H1 (cell line): ENCODE results near the gene GPR17. TPM values are rescaled to one million over a fixed set of nuclear protein-coding genes. Genes with fewer than 3 reads are reported as not detected.

Experiments
- CTCF ChIA-PET: fragments of 300-600 bp; sonication (Branson Sonifier 250); formaldehyde crosslinking; loops from one replicate; lab custom pipeline; 2021; ENCODE audit not compliant: partially characterized antibody; lab: Charles Lee
- POLR2A ChIA-PET: fragments of 300-600 bp; sonication (Branson Sonifier 250); formaldehyde crosslinking; loops from one replicate; lab custom pipeline; 2021; ENCODE audit warnings: inconsistent platforms; ENCODE audit not compliant: partially characterized antibody; lab: Charles Lee
- DNase-seq, 2 experiments: peaks; one replicate each; pipeline versions ENCODE4 v3.0.0 to v3.0.0-alpha.2; 2010 to 2022; ENCODE audit warnings: low spot score in 2 of 2, low read depth in 1 of 2, mixed read lengths in 1 of 2
- FAIRE-seq: peaks from 2 replicates; lab custom pipeline; 2011; peaks lifted over from hg19 to GRCh38; lab: Jason Lieb, UNC
- H2AFZ ChIP-seq: 2 replicates; pipeline ENCODE4 v1.8.1; 2012; ENCODE audit warnings: low read length, inconsistent platforms
- H2AK5ac ChIP-seq: 2 replicates; pipeline ENCODE4 v1.6.1; 2013; ENCODE audit warnings: low read depth, low read length
- H2BK120ac ChIP-seq: replicated peaks from 2 replicates; pipeline ENCODE3; 2013; ENCODE audit warnings: low read depth, low read length, inconsistent platforms
- H2BK12ac ChIP-seq: 2 replicates; pipeline ENCODE4 v1.6.1; 2013; ENCODE audit warnings: low read depth, low read length
- H2BK15ac ChIP-seq: 2 replicates; pipeline ENCODE4 v1.6.1; 2013; ENCODE audit warnings: low read length
- H2BK20ac ChIP-seq: 2 replicates; pipeline ENCODE4 v1.6.1; 2013; ENCODE audit warnings: low read length
- H2BK5ac ChIP-seq: 2 replicates; pipeline ENCODE4 v1.6.1; 2013; ENCODE audit warnings: low read depth, low read length
- H3K14ac ChIP-seq: 2 replicates; pipeline ENCODE4 v1.6.1; 2013; ENCODE audit warnings: inconsistent platforms; ENCODE audit not compliant: insufficient read length
- H3K18ac ChIP-seq: 2 replicates; pipeline ENCODE4 v1.6.1; 2013; ENCODE audit warnings: low read length; ENCODE audit errors: extremely low read depth
- H3K23ac ChIP-seq: 2 replicates; pipeline ENCODE4 v1.6.1; 2013; ENCODE audit warnings: inconsistent platforms; ENCODE audit not compliant: insufficient read length
- H3K23me2 ChIP-seq: 2 replicates; pipeline ENCODE4 v1.6.1; 2013; ENCODE audit warnings: low read depth, low read length
- H3K27ac ChIP-seq: 2 replicates; pipeline ENCODE4 v1.6.1; 2011; ENCODE audit warnings: low read depth, low read length, inconsistent platforms
- H3K27me3 ChIP-seq, 4 experiments: replicated peaks in 1 of 4; 1 replicate in 1 of 4; 2 replicates in 3 of 4; pipeline versions ENCODE4 v1.6.1 to v1.8.1; 2011 to 2013; ENCODE audit warnings: low read length in 3 of 4, mild to moderate bottlenecking in 3 of 4, inconsistent platforms in 2 of 4, mixed read lengths in 2 of 4, moderate library complexity in 1 of 4; ENCODE audit not compliant: control insufficient read depth in 3 of 4, insufficient read depth in 3 of 4; ENCODE audit errors: extremely low read depth in 1 of 4
- H3K36me3 ChIP-seq, 4 experiments: 2 replicates each; pipeline versions ENCODE4 v1.6.1 to v1.8.1; 2011 to 2013; ENCODE audit warnings: mild to moderate bottlenecking in 4 of 4, low read length in 3 of 4, moderate library complexity in 2 of 4, control low read depth in 1 of 4, inconsistent platforms in 1 of 4; ENCODE audit not compliant: insufficient read depth in 4 of 4, control insufficient read depth in 2 of 4
- H3K4ac ChIP-seq: replicated peaks from 2 replicates; pipeline ENCODE3; 2013; ENCODE audit warnings: low read length, low read depth, mixed read lengths, inconsistent platforms; ENCODE audit not compliant: insufficient read length
- H3K4me1 ChIP-seq, 4 experiments: replicated peaks in 1 of 4; 1 replicate in 1 of 4; 2 replicates in 3 of 4; pipeline versions ENCODE4 v1.6.1 to v1.8.1; 2011 to 2013; ENCODE audit warnings: low read length in 3 of 4, inconsistent platforms in 2 of 4, mixed read lengths in 1 of 4; ENCODE audit not compliant: insufficient read depth in 4 of 4, control insufficient read depth in 3 of 4
- H3K4me2 ChIP-seq, 2 experiments: 2 replicates each; pipeline versions ENCODE4 v1.6.1 to v1.8.1; 2011 to 2013; ENCODE audit warnings: low read depth in 2 of 2, low read length in 2 of 2, control low read depth in 1 of 2, inconsistent platforms in 1 of 2, mild to moderate bottlenecking in 1 of 2; ENCODE audit not compliant: insufficient read depth in 1 of 2
- H3K4me3 ChIP-seq, 4 experiments: fragments of 200-600, 300-600 bp in 1 of 4; sonication (generic), shearing (Covaris generic), sonication (Bioruptor Twin) in 1 of 4; 2 replicates each; pipeline versions ENCODE4 v1.5.1 to v1.8.1; 2011 to 2016; ENCODE audit warnings: low read length in 4 of 4, low read depth in 3 of 4, control low read depth in 2 of 4, inconsistent platforms in 2 of 4, mild to moderate bottlenecking in 2 of 4, mixed read lengths in 1 of 4, moderate library complexity in 1 of 4; ENCODE audit not compliant: insufficient read depth in 2 of 4; ENCODE audit errors: extremely low read depth in 1 of 4
- H3K56ac ChIP-seq: replicated peaks from 2 replicates; pipeline ENCODE3; 2013; ENCODE audit warnings: low read depth, mild to moderate bottlenecking, mixed read lengths, low read length, inconsistent platforms; ENCODE audit not compliant: insufficient read length
- H3K79me1 ChIP-seq: 2 replicates; pipeline ENCODE4 v1.6.1; 2013; ENCODE audit warnings: low read depth, low read length, control low read depth
- H3K79me2 ChIP-seq, 2 experiments: 2 replicates each; pipeline versions ENCODE4 v1.6.1 to v1.8.1; 2012 to 2013; ENCODE audit warnings: low read length in 2 of 2, mild to moderate bottlenecking in 2 of 2, inconsistent platforms in 1 of 2; ENCODE audit not compliant: insufficient read depth in 2 of 2, control insufficient read depth in 1 of 2
- H3K9ac ChIP-seq, 4 experiments: replicated peaks in 1 of 4; 1 replicate in 1 of 4; 2 replicates in 3 of 4; pipeline versions ENCODE4 v1.6.1 to v1.8.1; 2011 to 2013; ENCODE audit warnings: low read depth in 3 of 4, low read length in 3 of 4, control low read depth in 2 of 4, mild to moderate bottlenecking in 2 of 4, moderate library complexity in 2 of 4, inconsistent platforms in 1 of 4; ENCODE audit errors: extremely low read depth in 1 of 4
- H3K9me3 ChIP-seq, 2 experiments: 2 replicates each; pipeline versions ENCODE4 v1.6.1 to v1.8.1; 2012 to 2013; ENCODE audit warnings: mild to moderate bottlenecking in 2 of 2, moderate library complexity in 2 of 2, control low read depth in 1 of 2, inconsistent platforms in 1 of 2, low read depth in 1 of 2, low read length in 1 of 2, mixed read lengths in 1 of 2; ENCODE audit not compliant: insufficient read depth in 2 of 2
- H4K20me1 ChIP-seq, 2 experiments: replicated peaks in 1 of 2; 2 replicates each; pipeline versions ENCODE3 to v1.8.1; 2011 to 2013; ENCODE audit warnings: inconsistent platforms in 2 of 2, low read length in 2 of 2, mild to moderate bottlenecking in 1 of 2; ENCODE audit not compliant: insufficient read depth in 2 of 2, control insufficient read depth in 1 of 2
- H4K5ac ChIP-seq: 2 replicates; pipeline ENCODE4 v1.6.1; 2013; ENCODE audit warnings: low read length, low read depth, mixed read lengths, inconsistent platforms; ENCODE audit not compliant: insufficient read length
- H4K8ac ChIP-seq: 2 replicates; pipeline ENCODE4 v1.8.0; 2013; ENCODE audit warnings: mild to moderate bottlenecking, moderate library complexity, low read length, inconsistent platforms; ENCODE audit not compliant: insufficient read depth; ENCODE audit errors: extremely low read depth
- H4K91ac ChIP-seq: replicated peaks from 2 replicates; pipeline ENCODE3; 2013; ENCODE audit warnings: low read length, mixed read lengths, inconsistent platforms; ENCODE audit not compliant: insufficient read length
- ASH2L ChIP-seq: fragments of 200-600, 300-600 bp; sonication (generic); IDR thresholded peaks from one replicate; pipeline ENCODE4 v1.7.1; 2017; ENCODE audit warnings: low read length
- CHD1 ChIP-seq: IDR thresholded peaks from 2 replicates; pipeline ENCODE4 v1.6.1; 2012; ENCODE audit warnings: low read depth, low read length, improper control_type of control experiment
- CHD2 ChIP-seq: IDR thresholded peaks from 2 replicates; pipeline ENCODE4 v1.6.1; 2012; ENCODE audit warnings: low read length, improper control_type of control experiment
- FOSL1 ChIP-seq: IDR thresholded peaks from 2 replicates; pipeline ENCODE4 v1.6.1; 2011; ENCODE audit warnings: mild to moderate bottlenecking, low read depth, low read length, moderate library complexity; ENCODE audit not compliant: insufficient read depth
- HDAC2 ChIP-seq, 2 experiments: fragments of 300-600 bp in 1 of 2; sonication (generic) in 1 of 2; IDR thresholded peaks; 2 replicates each; pipeline ENCODE4 v1.6.1; 2011 to 2012; ENCODE audit warnings: low read depth in 2 of 2, low read length in 2 of 2, mild to moderate bottlenecking in 2 of 2, moderate library complexity in 2 of 2, borderline replicate concordance in 1 of 2, inconsistent platforms in 1 of 2
- KDM4A ChIP-seq: IDR thresholded peaks from one replicate; pipeline ENCODE4 v1.7.1; 2012; ENCODE audit warnings: low read depth, mild to moderate bottlenecking, moderate library complexity, low read length, inconsistent platforms; ENCODE audit not compliant: severe bottlenecking
- MAFK ChIP-seq: IDR thresholded peaks from 2 replicates; pipeline ENCODE4 v1.6.1; 2012; ENCODE audit warnings: low read depth, mild to moderate bottlenecking, improper control_type of control experiment, low read length
- NRF1 ChIP-seq: IDR thresholded peaks from 2 replicates; pipeline ENCODE4 v1.6.1; 2011; ENCODE audit warnings: mild to moderate bottlenecking, low read depth, low read length, improper control_type of control experiment
- POU5F1 ChIP-seq: IDR thresholded peaks from 2 replicates; pipeline ENCODE4 v1.6.1; 2011; ENCODE audit warnings: low read depth, mild to moderate bottlenecking, low read length, moderate library complexity
- RXRA ChIP-seq: IDR thresholded peaks from 2 replicates; pipeline ENCODE4 v1.6.1; 2011; ENCODE audit warnings: low read depth, mild to moderate bottlenecking, low read length, moderate library complexity; ENCODE audit not compliant: insufficient read depth
- SAP30 ChIP-seq: fragments of 300-600 bp; sonication (generic); IDR thresholded peaks from 2 replicates; pipeline ENCODE4 v1.7.1; 2012; ENCODE audit warnings: low read length, moderate library complexity, mild to moderate bottlenecking, inconsistent platforms; ENCODE audit not compliant: insufficient read depth, insufficient replicate concordance
- SP4 ChIP-seq: IDR thresholded peaks from 2 replicates; pipeline ENCODE4 v1.6.1; 2012; ENCODE audit warnings: low read length, inconsistent platforms
- WGBS, 2 experiments: shearing (Covaris generic) in 1 of 2; methylation state at CpG; one replicate each; pipeline versions ENCODE4 v1.1.6 to v1.1.7; 2013 to 2015; ENCODE audit warnings: low lambda C conversion rate in 2 of 2, mixed read lengths in 2 of 2, inconsistent platforms in 1 of 2, low coverage in 1 of 2, missing lambda C conversion rate in 1 of 2; ENCODE audit not compliant: insufficient replicate concordance in 2 of 2, insufficient coverage in 1 of 2, insufficient read length in 1 of 2; ENCODE audit errors: extremely low coverage in 1 of 2, missing lambda C conversion rate in 1 of 2; 5-methylcytosine and 5-hydroxymethylcytosine counted together
- polyA plus RNA-seq, 7 experiments: library from polyadenylated mRNA; depleted of rRNA in 3 of 7; stranded (reverse) in 5 of 7; unstranded in 2 of 7; fragments of >200 nt in 5 of 7; fragments of 200-250 nt in 2 of 7; gene quantifications; 1 replicate in 5 of 7; 2 replicates in 1 of 7; 4 replicates in 1 of 7; pipeline versions ENCODE4 v1.2.1 to v1.2.3, GENCODE V29; 2011 to 2013; ENCODE audit warnings: missing spikeins in 2 of 7, mixed read lengths in 2 of 7
- total RNA-seq: library from RNA; stranded (reverse); fragmentation: NEBNext Ultra II Directional; extraction: Animal tissue kit (Norgen Biotek cat#: 25700); gene quantifications from 2 replicates; pipeline ENCODE4 v1.2.1, GENCODE V29; 2021
- TF ChIP-seq, protein P1 (sequence below): IDR thresholded peaks from 2 replicates; pipeline ENCODE4 v1.6.1; 2012; ENCODE audit warnings: inconsistent platforms

Gene GPR17
- total and polyA plus RNA-seq, 2 of the 8 experiments (the other 6 are each of a cell fraction or from before 2014, with no cell fraction given) = 0.03 TPM; not detected in 1

DNA sequence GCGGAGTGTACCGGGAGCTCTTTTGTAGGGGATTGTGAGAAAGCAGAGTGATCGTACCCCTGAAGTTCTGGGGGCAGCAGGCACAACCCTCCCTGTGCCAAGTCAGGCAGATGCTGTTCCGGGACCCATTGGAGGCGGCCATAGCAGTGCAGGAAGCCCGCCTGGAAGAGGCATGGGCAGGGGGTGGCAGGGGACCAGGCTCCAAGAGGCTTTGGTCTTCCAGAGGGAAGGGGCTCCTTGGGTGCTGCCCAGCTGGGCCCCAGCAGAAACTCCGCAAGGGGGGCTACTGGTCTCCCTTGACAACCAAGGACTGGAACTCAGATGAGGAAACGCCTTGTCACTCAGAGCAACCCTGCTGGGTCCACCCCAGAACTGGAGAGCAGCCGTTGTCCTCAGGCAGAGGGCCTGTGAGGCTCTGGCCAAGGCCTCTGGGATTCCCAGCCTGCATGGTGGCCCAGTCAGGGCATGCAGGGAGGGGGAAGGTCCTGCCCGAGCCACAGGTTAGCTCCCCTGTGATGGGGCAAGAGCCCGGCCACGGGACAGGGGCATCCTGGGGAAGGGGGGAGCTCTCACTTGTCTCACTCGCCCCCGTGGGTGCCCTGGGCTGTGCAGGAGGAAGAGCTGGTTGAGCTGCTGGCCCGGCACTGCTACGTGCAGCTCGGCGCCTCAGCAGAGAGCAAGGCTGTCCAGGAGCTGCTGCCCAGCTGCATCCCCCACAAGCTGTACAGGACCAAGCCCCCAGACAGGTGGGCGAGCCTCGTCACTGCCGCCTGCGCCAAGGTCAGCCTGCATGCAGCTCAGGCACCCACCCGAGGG, 21.0 kb upstream of the GPR17 start:
- no peak overlapping the region for H2BK12ac ChIP-seq
- 86% methylated on average over 18 of the region's 23 CpGs; no CpG with 5 or more reads in 1 of the 2 experiments for WGBS, 2 experiments
- no peak overlapping the region for H3K14ac ChIP-seq
- peak overlapping the region; percentile 35; the same call in 1 of the 2 replicates for H4K8ac ChIP-seq
- no peaks in the 10 kb centered on the region for H3K79me1 ChIP-seq
- H3K56ac ChIP-seq = no peak overlapping the region
- H3K23me2 ChIP-seq = no peaks in the 10 kb centered on the region
- no peak overlapping the region for H2BK5ac ChIP-seq
- H2BK120ac ChIP-seq = no peak overlapping the region
- H2AK5ac ChIP-seq = no peak overlapping the region
- no peaks in the 10 kb centered on the region for H3K4me1 ChIP-seq
- ChIA-PET CTCF (interaction anchor here (0.8 to 6.4 kb wide), 3 partner anchors 15 to 34 kb away, joined by 3 to 50 read pairs (median 6); no protein-coding TSS in a partner anchor), POLR2A (no interaction called here)
- no peak overlapping the region for H4K5ac ChIP-seq
- H2AFZ ChIP-seq = no peak overlapping the region
- H2BK20ac ChIP-seq = no peak overlapping the region
- no peak overlapping the region for H3K9ac ChIP-seq
- H3K4ac ChIP-seq = no peak overlapping the region
- no peaks in the 10 kb centered on the region for H3K9me3 ChIP-seq
- H4K20me1 ChIP-seq = no peaks in the 10 kb centered on the region
- no peaks in the 10 kb centered on the region for H3K27me3 ChIP-seq
- no peak overlapping the region for H3K23ac ChIP-seq
- H3K4me3 ChIP-seq = no peak overlapping the region
- no peak overlapping the region for H3K18ac ChIP-seq
- H3K27ac ChIP-seq = no peak overlapping the region
- FAIRE-seq (no peak), DNase-seq (no peak)
- H3K36me3 ChIP-seq = no peaks in the 10 kb centered on the region
- no peak overlapping the region for H2BK15ac ChIP-seq
- H3K4me2 ChIP-seq = no peak overlapping the region
- no peak overlapping the region for H4K91ac ChIP-seq
- H3K79me2 ChIP-seq = no peaks in the 10 kb centered on the region
- TF ChIP-seq POU5F1 = no peak
- TF ChIP-seq FOSL1 = no peak
- no peak for TF ChIP-seq KDM4A
- no peak for TF ChIP-seq ASH2L
- no peak for TF ChIP-seq HDAC2 (IDR thresholded peaks at IDR 0.05; ENCODE audit: borderline replicate concordance in 1 of 2, low read depth in 2 of 2, low read length in 2 of 2)
- no peak for TF ChIP-seq SP4
- no peak for TF ChIP-seq MAFK
- TF ChIP-seq, protein P1, sequence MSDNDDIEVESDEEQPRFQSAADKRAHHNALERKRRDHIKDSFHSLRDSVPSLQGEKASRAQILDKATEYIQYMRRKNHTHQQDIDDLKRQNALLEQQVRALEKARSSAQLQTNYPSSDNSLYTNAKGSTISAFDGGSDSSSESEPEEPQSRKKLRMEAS = no peak
- TF ChIP-seq CHD2 = no peak
- TF ChIP-seq RXRA = no peak
- no peak for TF ChIP-seq SAP30
- no peak for TF ChIP-seq CHD1
- TF ChIP-seq NRF1 = no peak
